ENCODE results near the gene FAM118B.

GRCh38 chr11:126217491-126217890, 5.9 kb downstream of the FAM118B start:
- TF ChIP-seq CTCF (conservative IDR thresholded peaks at IDR 0.05) (no peak), EZH2 (IDR thresholded peaks at IDR 0.05; ENCODE audit: low read depth) (no peak)

Data from PC-9 (cell line).